Heart right ventricle (tissue), 16 donors: ENCODE measurements around the gene GJB2. TPM values are rescaled to one million over a fixed set of nuclear protein-coding genes. Genes with fewer than 3 reads are reported as not detected.

Experiments
- ATAC-seq, 8 donors: fragments of 200-7000 bp; cut with Tn5 transposase; one replicate each; pipeline ENCODE4 v1.9.1; 2020; ENCODE audit warnings: mild to moderate bottlenecking in 8 of 8, moderate library complexity in 8 of 8, moderate number of reproducible peaks in 1 of 8
- DNase-seq, 2 donors: peaks; one replicate each; pipeline ENCODE4 v3.0.0-alpha.2; 2020
- H3K27ac ChIP-seq, 10 donors: fragments of 200-600 bp; sonication (generic) in 2 of 10; one replicate each; pipeline versions ENCODE4 v1.5.0 to v1.8.0; 2020 to 2022; ENCODE audit warnings: mild to moderate bottlenecking in 3 of 10
- H3K27me3 ChIP-seq, 7 donors: fragments of 200-600 bp; one replicate each; pipeline ENCODE4 v1.8.0; 2021 to 2022; ENCODE audit warnings: mild to moderate bottlenecking in 2 of 7
- H3K36me3 ChIP-seq, 9 donors: fragments of 200-600 bp; sonication (generic) in 1 of 9; one replicate each; pipeline versions ENCODE4 v1.5.0 to v1.8.0; 2020 to 2022; ENCODE audit warnings: mild to moderate bottlenecking in 2 of 9
- H3K4me1 ChIP-seq, 9 donors: fragments of 200-600 bp; sonication (generic) in 1 of 9; one replicate each; pipeline versions ENCODE4 v1.5.0 to v1.8.0; 2020 to 2022; ENCODE audit warnings: mild to moderate bottlenecking in 4 of 9
- H3K4me3 ChIP-seq, 10 donors: fragments of 200-600 bp; sonication (generic) in 2 of 10; one replicate each; pipeline versions ENCODE4 v1.5.0 to v1.8.0; 2020 to 2022; ENCODE audit warnings: mild to moderate bottlenecking in 7 of 10, moderate library complexity in 2 of 10
- H3K9me3 ChIP-seq, 11 donors: fragments of 200-600 bp in 10 of 11; sonication (generic) in 2 of 11; one replicate each; pipeline versions ENCODE4 v1.5.0 to v1.8.0; 2013 to 2022; ENCODE audit warnings: mild to moderate bottlenecking in 2 of 11, control low read depth in 1 of 11, moderate library complexity in 1 of 11
- CTCF ChIP-seq, 9 donors: fragments of 200-600 bp; sonication (generic) in 2 of 9; IDR thresholded peaks; one replicate each; pipeline versions ENCODE4 v1.5.0 to v1.8.0; 2021 to 2022; ENCODE audit warnings: antibody characterized with exemption in 9 of 9, mild to moderate bottlenecking in 5 of 9, moderate library complexity in 1 of 9
- WGBS, 2 donors: extraction: QIAGEN DNeasy Blood & Tissue Kit; methylation state at CpG; one replicate each; pipeline ENCODE4 v1.1.7; 2013; ENCODE audit warnings: inconsistent platforms in 1 of 2; 5-methylcytosine and 5-hydroxymethylcytosine counted together
- intact Hi-C, 10 donors: fragments of 100-400 bp; cut with DNase I; formaldehyde crosslinking; loops; one replicate each; pipeline versions ENCODE4 v1.11.1 to v1.14.2; 2022
- polyA plus RNA-seq, 2 donors: library from polyadenylated mRNA; stranded (reverse); fragments of 200-250 nt; gene quantifications; one replicate each; pipeline ENCODE4 v1.2.3, GENCODE V29; 2013
- total RNA-seq, 10 donors: library from RNA; stranded (reverse); fragmentation: NEBNext Ultra II Directional in 3 of 10; extraction: Animal tissue kit (Norgen Biotek cat#: 25700) in 3 of 10; gene quantifications; one replicate each; pipeline versions ENCODE4 v1.2.1 to v1.2.4, GENCODE V29; 2021 to 2023
- donor health status: Arrhythmogenic right ventricular cardiomyopathy.
- donor health status: ischemic (EF 13 %, LVEDD 7.1; RV severe dilation, severe dysfunction).
- donor health status: healthy with polysubstance abuse.
- donor health status: DM: no; HTN: yes; CAD: no.
- donor health status: DM: no; HTN: no; CAD: no.
- donor health status: ischemic (EF 25% LVEDD 6.9; RV normal size, moderate dysfunction).
- donor health status: ischemic (EF 25% LVEDD 5.7; RV mildly dilated, moderate dysfunction).
- donor health status: healthy.
- donor health status: DM: yes; HTN: yes; CAD: no.
- donor health status: Ischemic cardiomyopathy.
- donor health status: ischemic (EF 35%, LVEDD 5.7; RV mildly dilated, moderate dysfunction).
- donor health status: nonischemic (EF 11% LVEDD 7.7; RV severe dilation, severe dysfunction).
- donor health status: DM: yes; HTN: yes; CAD: no.
- donor health status: PGD.
- donor health status: ischemic (EF 29% LVEDD 5.4; RV normal size, mild dysfunction).
- donor health status: nonischemic (EF 23%, LVEDD 6.1; RV moderate dilation, normal function).

The GJB2 gene
- total and polyA plus RNA-seq, 12 donors, result 0.09 to 0.90 (median 0.28) TPM; not detected in 1

GRCh38 chr13:20197361-20197834 is 4.7 kb upstream of the GJB2 start:
- H3K36me3 ChIP-seq, result no peaks in the 10 kb centered on the region
- H3K27me3 ChIP-seq, result peaks cover 16 to 58% (median 48%) of the 10 kb centered on the region in 7 donors
- peaks cover 3 to 20% (median 19%) of the 10 kb centered on the region in 9 donors for H3K4me1 ChIP-seq
- H3K27ac ChIP-seq, result no peak overlapping the region
- H3K9me3 ChIP-seq, result peaks cover 0 to 20% (median 4%) of the 10 kb centered on the region in 11 donors
- 9 to 11% methylated on average over 5 of the region's 5 CpGs for WGBS, 2 donors
- peak; percentile 52 to 77 (median 72) for TF ChIP-seq CTCF (IDR thresholded peaks at IDR 0.05)
- intact Hi-C loops, result loop anchor here in 9 of 10 donors (1.0 to 10.0 kb wide), 7 partner anchors 270 to 727 kb away; no protein-coding TSS in a partner anchor
- DNase-seq (no peak), ATAC-seq (peak in 4 of 8 donors; percentile 16 to 59 (median 42))
- H3K4me3 ChIP-seq, result no peak overlapping the region

- DNase-seq (no peak), ATAC-seq (no peak)
- peaks cover 17 to 74% (median 61%) of the 10 kb centered on the region in 7 donors for H3K27me3 ChIP-seq
- H3K27ac ChIP-seq, result no peak overlapping the region
- H3K36me3 ChIP-seq, result no peaks in the 10 kb centered on the region
- peaks cover 3 to 30% (median 23%) of the 10 kb centered on the region in 9 donors for H3K4me1 ChIP-seq
- peaks cover 0 to 6% (median 0%) of the 10 kb centered on the region in 11 donors for H3K9me3 ChIP-seq
- intact Hi-C loops, result loop anchor here in 9 of 10 donors (5.0 to 10.0 kb wide), 6 partner anchors 272 to 729 kb away; no protein-coding TSS in a partner anchor
- 77 to 89% methylated on average over 8 of the region's 8 CpGs for WGBS, 2 donors
- no peak for TF ChIP-seq CTCF (IDR thresholded peaks at IDR 0.05)
- H3K4me3 ChIP-seq, result no peak overlapping the region
Observed at GRCh38 chr13:20195801-20196200, 3.1 kb upstream of the GJB2 start.

DNA sequence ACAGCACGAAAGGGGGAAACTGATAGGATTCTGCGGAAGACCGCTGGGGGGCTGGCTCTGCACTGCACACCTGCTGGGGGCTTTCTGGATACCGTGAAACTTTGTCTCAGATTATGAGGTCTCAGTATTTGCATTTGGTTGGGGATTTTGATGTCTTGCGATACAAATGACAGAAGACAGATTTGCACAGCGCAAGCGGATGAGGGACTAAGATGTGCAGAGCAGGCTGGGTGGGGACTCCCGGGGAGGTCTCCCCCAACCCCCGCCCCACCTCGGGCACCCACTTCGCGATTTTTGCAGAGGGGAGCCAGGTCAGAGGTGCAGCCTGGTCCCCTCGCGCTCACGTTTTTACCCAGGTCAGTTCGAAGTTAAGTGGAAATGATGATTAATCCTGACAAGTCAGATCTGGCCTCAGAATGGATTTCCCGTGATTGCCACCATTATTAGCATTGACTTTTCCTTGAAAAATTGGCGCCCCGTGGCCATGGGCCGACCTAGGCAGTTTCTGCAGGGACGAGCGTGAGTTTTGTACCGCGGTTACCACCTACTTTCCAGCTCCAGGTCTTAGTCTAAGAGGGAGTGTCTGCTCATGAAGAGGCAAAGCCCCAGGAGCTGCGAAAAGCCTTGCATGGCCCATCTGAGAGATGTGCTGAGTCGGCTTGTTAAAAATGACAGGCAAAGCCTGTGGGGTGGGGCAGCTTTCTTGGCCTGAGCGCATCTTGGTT is 1.3 kb upstream of the GJB2 start:
- DNase-seq (no peak), ATAC-seq (no peak)
- H3K27me3 ChIP-seq, result peaks cover 17 to 82% (median 61%) of the 10 kb centered on the region in 7 donors
- H3K36me3 ChIP-seq, result no peaks in the 10 kb centered on the region
- peaks cover 3 to 36% (median 23%) of the 10 kb centered on the region in 9 donors for H3K4me1 ChIP-seq
- intact Hi-C loops, result loop anchor here in 3 of 10 donors (10.0 kb wide), 2 partner anchors 301 to 731 kb away; no protein-coding TSS in a partner anchor
- peak overlapping the region in 7 of 10 donors; percentile 49 to 72 (median 62) for H3K4me3 ChIP-seq
- H3K9me3 ChIP-seq, result no peaks in the 10 kb centered on the region
- TF ChIP-seq CTCF (IDR thresholded peaks at IDR 0.05), result no peak
- 23 to 40% methylated on average over 27 of the region's 27 CpGs for WGBS, 2 donors
- H3K27ac ChIP-seq, result no peak overlapping the region

- H3K36me3 ChIP-seq, result no peaks in the 10 kb centered on the region
- TF ChIP-seq CTCF (IDR thresholded peaks at IDR 0.05), result no peak
- DNase-seq (no peak), ATAC-seq (peak in 3 of 8 donors; percentile 16 to 35 (median 18))
- H3K27ac ChIP-seq, result no peak overlapping the region
- intact Hi-C loops, result loop anchor here in 3 of 10 donors (10.0 kb wide), 2 partner anchors 301 to 731 kb away; no protein-coding TSS in a partner anchor
- H3K4me3 ChIP-seq, result peak overlapping the region; percentile 31 to 72 (median 62)
- peaks cover 17 to 78% (median 61%) of the 10 kb centered on the region in 7 donors for H3K27me3 ChIP-seq
- H3K9me3 ChIP-seq, result no peaks in the 10 kb centered on the region
- H3K4me1 ChIP-seq, result peaks cover 3 to 39% (median 23%) of the 10 kb centered on the region in 9 donors
- WGBS, 2 donors, result 2 to 3% methylated on average over 53 of the region's 53 CpGs
Observed at GRCh38 chr13:20193162-20193906, 596 bp upstream of the GJB2 start.
